ENCODE measurements around the gene MSI1.

The MSI1 gene

DNA sequence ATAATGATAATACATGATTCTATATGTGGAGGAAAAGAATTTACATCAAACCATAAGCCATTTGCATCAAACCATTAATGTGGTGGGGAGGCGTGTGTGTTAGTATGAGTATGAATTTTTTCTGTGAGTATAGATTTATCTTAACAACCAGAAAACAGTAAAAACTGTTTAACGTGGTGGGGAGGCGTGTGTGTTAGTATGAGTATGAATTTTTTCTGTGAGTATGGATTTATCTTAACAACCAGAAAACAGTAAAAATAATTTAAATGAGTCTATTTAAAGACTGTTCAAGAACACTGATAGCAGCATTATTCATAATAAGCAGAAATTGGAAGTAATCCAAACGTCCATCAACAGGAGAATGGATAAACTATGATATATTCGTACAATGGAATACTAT lies 9.1 kb upstream of the MSI1 start:
- Histone ChIP-seq H3K4me3 (ENCODE audit: severe bottlenecking) (no peak overlapping the region), H3K27ac (ENCODE audit: poor library complexity, severe bottlenecking) (no peak overlapping the region), H3K9me3 (ENCODE audit: severe bottlenecking) (no peaks in the 10 kb centered on the region), H3K4me1 (ENCODE audit: insufficient read depth, poor library complexity, severe bottlenecking) (no peaks in the 10 kb centered on the region), H3K36me3 (ENCODE audit: low read depth) (no peaks in the 10 kb centered on the region), H3K27me3 (ENCODE audit: insufficient read depth, poor library complexity, severe bottlenecking) (peaks cover under 1% of the 10 kb centered on the region)
- DNase-seq (ENCODE audit: low spot score) (no peak), ATAC-seq (ENCODE audit: low read depth) (no peak)
- TF ChIP-seq, protein P1, sequence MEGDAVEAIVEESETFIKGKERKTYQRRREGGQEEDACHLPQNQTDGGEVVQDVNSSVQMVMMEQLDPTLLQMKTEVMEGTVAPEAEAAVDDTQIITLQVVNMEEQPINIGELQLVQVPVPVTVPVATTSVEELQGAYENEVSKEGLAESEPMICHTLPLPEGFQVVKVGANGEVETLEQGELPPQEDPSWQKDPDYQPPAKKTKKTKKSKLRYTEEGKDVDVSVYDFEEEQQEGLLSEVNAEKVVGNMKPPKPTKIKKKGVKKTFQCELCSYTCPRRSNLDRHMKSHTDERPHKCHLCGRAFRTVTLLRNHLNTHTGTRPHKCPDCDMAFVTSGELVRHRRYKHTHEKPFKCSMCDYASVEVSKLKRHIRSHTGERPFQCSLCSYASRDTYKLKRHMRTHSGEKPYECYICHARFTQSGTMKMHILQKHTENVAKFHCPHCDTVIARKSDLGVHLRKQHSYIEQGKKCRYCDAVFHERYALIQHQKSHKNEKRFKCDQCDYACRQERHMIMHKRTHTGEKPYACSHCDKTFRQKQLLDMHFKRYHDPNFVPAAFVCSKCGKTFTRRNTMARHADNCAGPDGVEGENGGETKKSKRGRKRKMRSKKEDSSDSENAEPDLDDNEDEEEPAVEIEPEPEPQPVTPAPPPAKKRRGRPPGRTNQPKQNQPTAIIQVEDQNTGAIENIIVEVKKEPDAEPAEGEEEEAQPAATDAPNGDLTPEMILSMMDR (IDR thresholded peaks at IDR 0.05; ENCODE audit: poor library complexity, severe bottlenecking) = no peak

DNA sequence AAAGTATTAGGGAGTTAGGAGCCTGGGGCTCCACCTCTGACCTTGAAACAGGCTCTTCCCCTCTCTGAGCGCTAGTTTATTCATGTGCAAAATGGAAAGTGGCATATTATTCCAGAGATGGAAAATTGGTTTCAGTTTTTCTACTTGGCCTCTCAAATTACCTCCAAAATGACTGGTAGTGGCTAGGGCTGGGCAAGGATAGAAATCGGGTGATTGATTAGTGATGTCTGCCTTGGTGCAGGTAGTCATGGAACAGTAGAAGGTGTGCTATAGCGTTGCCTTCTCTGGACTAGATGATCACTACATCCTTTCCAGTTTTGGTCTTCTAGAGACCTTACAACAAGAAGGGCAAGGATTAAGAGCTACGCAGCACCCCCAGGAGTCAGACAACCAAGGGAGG lies 8.6 kb upstream of the MSI1 start:
- Histone ChIP-seq H3K9me3 (ENCODE audit: severe bottlenecking) (no peaks in the 10 kb centered on the region), H3K4me1 (ENCODE audit: insufficient read depth, poor library complexity, severe bottlenecking) (no peaks in the 10 kb centered on the region), H3K4me3 (ENCODE audit: severe bottlenecking) (no peak overlapping the region), H3K27me3 (ENCODE audit: insufficient read depth, poor library complexity, severe bottlenecking) (peaks cover 5% of the 10 kb centered on the region), H3K27ac (ENCODE audit: poor library complexity, severe bottlenecking) (no peak overlapping the region), H3K36me3 (ENCODE audit: low read depth) (no peaks in the 10 kb centered on the region)
- no peak for ATAC-seq (ENCODE audit: low read depth)
- TF ChIP-seq, protein P1 (IDR thresholded peaks at IDR 0.05; ENCODE audit: poor library complexity, severe bottlenecking) = no peak
- DNase-seq (ENCODE audit: low spot score) = no peak

DNA sequence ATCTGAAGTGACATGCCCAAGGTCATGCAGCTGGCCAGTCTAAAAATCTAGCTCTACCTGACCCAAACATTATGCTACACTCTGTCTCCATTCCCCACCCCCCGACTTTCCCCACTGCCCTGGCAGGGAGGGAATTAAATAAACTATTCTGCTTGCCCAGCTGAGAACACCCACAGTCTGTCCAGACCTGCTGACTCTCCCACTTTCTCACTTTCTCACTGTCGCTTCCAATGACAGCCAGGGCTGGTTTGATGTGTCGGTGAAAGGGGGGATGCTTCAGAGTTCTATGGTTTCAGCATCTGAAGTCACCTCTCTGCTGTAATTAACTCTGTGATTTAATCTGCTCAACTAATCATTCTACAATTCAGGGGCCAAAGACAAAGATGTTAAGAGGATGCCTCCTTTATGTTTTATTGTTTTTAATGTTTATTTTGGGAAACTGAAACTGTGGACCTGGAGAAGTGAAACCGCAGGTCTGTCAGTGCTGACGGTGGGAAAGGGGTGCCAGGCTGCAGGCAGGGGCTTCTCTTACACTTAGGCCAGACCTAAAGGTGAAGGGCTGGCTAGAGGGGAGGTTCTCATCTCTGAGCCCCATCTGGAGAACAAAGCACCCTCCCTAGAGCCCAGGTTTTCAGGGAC lies 8.1 kb upstream of the MSI1 start:
- TF ChIP-seq, protein P1 (IDR thresholded peaks at IDR 0.05; ENCODE audit: poor library complexity, severe bottlenecking) = no peak
- Histone ChIP-seq H3K4me3 (ENCODE audit: severe bottlenecking) (no peak overlapping the region), H3K27me3 (ENCODE audit: insufficient read depth, poor library complexity, severe bottlenecking) (peaks cover 9% of the 10 kb centered on the region), H3K27ac (ENCODE audit: poor library complexity, severe bottlenecking) (no peak overlapping the region), H3K4me1 (ENCODE audit: insufficient read depth, poor library complexity, severe bottlenecking) (no peaks in the 10 kb centered on the region), H3K36me3 (ENCODE audit: low read depth) (no peaks in the 10 kb centered on the region), H3K9me3 (ENCODE audit: severe bottlenecking) (no peaks in the 10 kb centered on the region)
- DNase-seq (ENCODE audit: low spot score) = no peak
- ATAC-seq (ENCODE audit: low read depth) = no peak

DNA sequence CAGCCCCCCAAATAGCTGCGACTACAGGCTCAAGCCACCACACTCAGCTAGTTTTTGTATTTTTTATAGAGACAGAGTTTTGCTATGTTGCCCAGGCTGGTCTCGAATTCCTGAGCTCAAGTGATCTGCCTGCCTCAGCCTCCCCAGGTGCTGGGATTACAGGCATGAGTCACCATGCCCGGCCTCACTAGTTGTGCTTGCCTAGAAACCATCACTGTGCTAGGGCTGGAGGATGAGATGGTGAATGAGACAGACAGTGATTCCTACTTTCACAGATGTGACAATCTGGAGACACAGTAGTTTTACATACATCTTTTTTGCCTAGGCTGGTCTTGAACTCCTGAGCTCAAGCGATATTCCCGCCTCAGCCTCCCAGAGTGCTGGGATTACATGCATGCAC lies 7.5 kb upstream of the MSI1 start:
- Histone ChIP-seq H3K4me1 (ENCODE audit: insufficient read depth, poor library complexity, severe bottlenecking) (no peaks in the 10 kb centered on the region), H3K36me3 (ENCODE audit: low read depth) (no peaks in the 10 kb centered on the region), H3K27me3 (ENCODE audit: insufficient read depth, poor library complexity, severe bottlenecking) (peaks cover 15% of the 10 kb centered on the region), H3K9me3 (ENCODE audit: severe bottlenecking) (no peaks in the 10 kb centered on the region), H3K4me3 (ENCODE audit: severe bottlenecking) (no peak overlapping the region), H3K27ac (ENCODE audit: poor library complexity, severe bottlenecking) (no peak overlapping the region)
- ATAC-seq (ENCODE audit: low read depth) (peak; percentile 68; the same call in 2 of the 3 replicates), DNase-seq (ENCODE audit: low spot score) (no peak)
- TF ChIP-seq, protein P1 (IDR thresholded peaks at IDR 0.05; ENCODE audit: poor library complexity, severe bottlenecking) = no peak

DNA sequence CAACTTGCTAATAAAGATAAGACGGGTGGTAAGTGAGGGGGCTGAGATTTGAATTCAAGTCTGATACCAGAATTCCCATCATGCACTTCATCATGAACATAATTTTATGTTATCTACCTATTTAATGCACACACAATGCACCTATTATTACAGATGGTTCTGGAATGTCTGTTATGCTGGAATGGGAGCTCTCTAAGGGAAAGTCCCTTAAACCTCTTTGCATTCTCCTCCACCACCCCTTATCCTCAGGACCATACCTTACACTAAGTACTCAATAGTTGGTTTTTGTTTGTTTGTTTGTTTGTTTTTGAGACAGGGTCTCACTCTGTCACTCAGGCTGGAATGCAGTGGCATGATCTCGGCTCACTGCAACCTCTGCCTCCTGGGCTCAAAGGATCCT lies 7.0 kb upstream of the MSI1 start:
- peak; percentile 69; the same call in 1 of the 3 replicates for ATAC-seq (ENCODE audit: low read depth)
- Histone ChIP-seq H3K27me3 (ENCODE audit: insufficient read depth, poor library complexity, severe bottlenecking) (peaks cover 20% of the 10 kb centered on the region), H3K36me3 (ENCODE audit: low read depth) (no peaks in the 10 kb centered on the region), H3K9me3 (ENCODE audit: severe bottlenecking) (no peaks in the 10 kb centered on the region), H3K27ac (ENCODE audit: poor library complexity, severe bottlenecking) (no peak overlapping the region), H3K4me1 (ENCODE audit: insufficient read depth, poor library complexity, severe bottlenecking) (no peaks in the 10 kb centered on the region), H3K4me3 (ENCODE audit: severe bottlenecking) (no peak overlapping the region)
- DNase-seq (ENCODE audit: low spot score) = no peak
- TF ChIP-seq, protein P1 (IDR thresholded peaks at IDR 0.05; ENCODE audit: poor library complexity, severe bottlenecking) = no peak

Data from RWPE2 (cell line).